Measurements from ENCODE around the gene TYMP.
"Not testable (repeated sequence)": the region's sequence is repeated elsewhere in the genome, so short reads cannot be mapped to it uniquely, and the experiment has no call there.

The TYMP gene

GRCh38 chr22:50537765-50538164, 8.0 kb upstream of the TYMP start:
- DNase-seq (ENCODE audit: low spot score): no peak

- DNase-seq (ENCODE audit: low spot score): no peak
These were observed 6.4 kb upstream of the TYMP start for GRCh38 chr22:50536226-50536625.

GRCh38 chr22:50535113-50535512, 5.3 kb upstream of the TYMP start:
- no peak for DNase-seq (ENCODE audit: low spot score)

GRCh38 chr22:50533856-50534711, 4.3 kb upstream of the TYMP start:
- DNase-seq (ENCODE audit: low spot score): not testable (repeated sequence)

- no peak for DNase-seq (ENCODE audit: low spot score)
These were observed 3.3 kb upstream of the TYMP start for GRCh38 chr22:50532824-50533796.

GRCh38 chr22:50531962-50532674, 2.3 kb upstream of the TYMP start:
- peak; percentile 28 for DNase-seq (ENCODE audit: low spot score)

GRCh38 chr22:50531546-50531961, 1.7 kb upstream of the TYMP start:
- peak; percentile 68 for DNase-seq (ENCODE audit: low spot score)

GRCh38 chr22:50530877-50531545, 1.2 kb upstream of the TYMP start:
- peak; percentile 84 for DNase-seq (ENCODE audit: low spot score)

GRCh38 chr22:50530580-50530876, 716 bp upstream of the TYMP start:
- no peak for DNase-seq (ENCODE audit: low spot score)

- no peak for DNase-seq (ENCODE audit: low spot score)
These were observed 356 bp downstream of the TYMP start for GRCh38 chr22:50529416-50529896.

- DNase-seq (ENCODE audit: low spot score): no peak
These were observed 963 bp downstream of the TYMP start for GRCh38 chr22:50528682-50529415.

GRCh38 chr22:50527921-50528681, 1.7 kb downstream of the TYMP start:
- no peak for DNase-seq (ENCODE audit: low spot score)

GRCh38 chr22:50526834-50527801, 2.7 kb downstream of the TYMP start:
- DNase-seq (ENCODE audit: low spot score): peak; percentile 48

GRCh38 chr22:50526108-50526833, 3.5 kb downstream of the TYMP start:
- peak; percentile 58 for DNase-seq (ENCODE audit: low spot score)

GRCh38 chr22:50525858-50526107, 4.0 kb downstream of the TYMP start:
- DNase-seq (ENCODE audit: low spot score): no peak

- peak; percentile 97 for DNase-seq (ENCODE audit: low spot score)
These were observed 4.5 kb downstream of the TYMP start, which contains the start of gene SCO2 for GRCh38 chr22:50525104-50525857. SCO2 (minus strand) TSS chr22:50525598; CDS start chr22:50524411, 1,187 bp downstream.

GRCh38 chr22:50524676-50525103, 5.1 kb downstream of the TYMP start:
- peak; percentile 44 for DNase-seq (ENCODE audit: low spot score)

All from LoVo (cell line).